ENCODE data around the gene GRK5.

Gene GRK5

DNA sequence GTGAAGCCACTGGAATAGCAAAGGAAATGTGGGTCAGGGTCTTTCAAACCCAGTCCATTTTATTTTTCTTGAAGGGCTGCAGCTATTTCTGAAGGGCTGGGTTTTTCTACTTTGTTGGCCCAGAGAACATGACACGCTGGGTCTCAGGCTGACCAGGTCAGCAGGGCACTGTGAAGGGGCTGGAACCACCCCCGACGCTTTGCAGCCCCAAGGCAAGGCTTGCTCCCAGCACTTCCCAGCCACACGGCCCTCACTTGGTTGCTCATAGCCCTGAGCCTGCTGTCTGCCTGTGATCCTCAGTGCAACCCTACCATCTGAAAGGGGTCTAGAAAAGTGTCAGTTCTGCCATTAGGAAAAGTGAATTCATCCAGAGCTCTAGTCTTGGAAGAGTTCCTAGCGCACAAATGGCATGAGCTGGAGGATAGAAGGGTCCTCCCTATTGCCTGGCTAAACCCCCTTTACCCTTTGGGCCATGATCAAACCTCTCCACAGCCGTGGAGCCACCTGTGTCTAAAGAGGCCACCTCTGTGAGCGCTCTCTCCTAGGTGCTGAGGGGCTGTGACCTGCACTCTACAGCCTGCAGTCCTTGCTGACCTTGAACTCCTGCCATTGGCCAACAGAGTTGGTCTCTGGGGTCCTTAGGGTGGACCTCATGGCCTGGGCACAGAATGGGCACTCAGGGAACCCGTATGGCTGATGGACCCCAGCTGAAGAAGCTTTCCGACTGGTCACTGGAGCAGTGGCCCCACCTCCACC is 203.2 kb downstream of the GRK5 start:
- Histone ChIP-seq H3K9ac (no peak overlapping the region), H3K36me3 (ENCODE audit: control insufficient read depth, insufficient read depth, low read length) (no peaks in the 10 kb centered on the region), H2AFZ (no peak overlapping the region), H3K4me3 (ENCODE audit: low read depth, low read length) (no peak overlapping the region), H3K27ac (peak overlapping the region; percentile 35), H3K4me2 (ENCODE audit: low read length) (no peak overlapping the region), H3K9me3 (ENCODE audit: control insufficient read depth, low read length) (no peaks in the 10 kb centered on the region), H3K27me3 (ENCODE audit: control insufficient read depth, insufficient read depth, low read length) (no peaks in the 10 kb centered on the region), H3K79me2 (peaks cover 32% of the 10 kb centered on the region), H3K4me1 (peaks cover 10% of the 10 kb centered on the region)
- no peak for TF ChIP-seq CTCF (IDR thresholded peaks at IDR 0.05)

DNA sequence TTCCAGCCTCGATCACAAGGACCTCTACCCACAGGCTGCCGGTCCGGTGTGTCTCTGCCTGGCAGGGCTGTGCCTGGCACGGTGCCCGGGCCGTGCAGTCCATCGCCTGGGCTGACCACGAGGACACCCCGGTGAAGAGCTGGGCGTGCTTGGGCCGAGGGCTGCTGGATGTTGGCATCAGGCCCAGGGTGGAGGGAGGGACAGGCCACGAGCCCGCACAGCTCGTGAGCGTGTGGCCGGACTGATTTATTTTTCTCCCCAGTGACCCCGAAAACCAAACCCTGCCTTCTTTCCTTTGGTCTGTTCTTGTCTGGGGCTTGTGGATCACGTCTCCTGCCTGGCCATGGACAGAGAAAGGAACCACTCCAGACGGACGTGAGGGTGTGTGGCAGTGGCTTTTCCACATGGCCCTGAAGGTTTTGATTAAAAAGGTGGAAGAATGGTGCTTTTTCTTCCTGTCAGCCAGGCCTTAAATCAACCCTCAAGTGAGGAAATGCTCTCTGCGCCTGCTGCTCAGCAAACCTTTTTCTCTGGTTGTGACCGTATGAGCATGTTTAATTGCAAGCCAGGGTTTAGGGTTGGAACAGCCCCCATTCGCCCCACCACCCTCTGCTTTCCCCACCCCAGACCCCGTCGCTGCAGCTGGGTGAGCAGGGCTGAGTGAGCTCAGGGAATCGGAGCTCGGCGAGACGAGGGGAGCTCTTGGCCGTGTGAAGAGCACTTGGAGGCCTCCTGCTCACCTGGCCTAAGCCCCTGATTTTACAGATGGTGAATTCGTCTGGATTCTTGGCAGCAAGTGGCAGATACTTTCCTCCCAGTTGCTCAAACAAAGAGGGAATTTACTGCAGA is 205.1 kb downstream of the GRK5 start:
- Histone ChIP-seq H3K79me2 (peaks cover 43% of the 10 kb centered on the region), H3K4me1 (peaks cover 10% of the 10 kb centered on the region), H3K4me2 (ENCODE audit: low read length) (peak overlapping the region; percentile 46), H3K27ac (peak overlapping the region; percentile 49), H3K9ac (no peak overlapping the region), H3K9me3 (ENCODE audit: control insufficient read depth, low read length) (no peaks in the 10 kb centered on the region), H3K36me3 (ENCODE audit: control insufficient read depth, insufficient read depth, low read length) (no peaks in the 10 kb centered on the region), H3K27me3 (ENCODE audit: control insufficient read depth, insufficient read depth, low read length) (no peaks in the 10 kb centered on the region), H2AFZ (no peak overlapping the region), H3K4me3 (ENCODE audit: low read depth, low read length) (no peak overlapping the region)
- TF ChIP-seq CTCF (IDR thresholded peaks at IDR 0.05), result no peak

- Histone ChIP-seq H3K4me1 (peaks cover 10% of the 10 kb centered on the region), H3K9me3 (ENCODE audit: control insufficient read depth, low read length) (no peaks in the 10 kb centered on the region)
Measured at GRCh38 chr10:119413093-119413453, 205.7 kb downstream of the GRK5 start.

DNA sequence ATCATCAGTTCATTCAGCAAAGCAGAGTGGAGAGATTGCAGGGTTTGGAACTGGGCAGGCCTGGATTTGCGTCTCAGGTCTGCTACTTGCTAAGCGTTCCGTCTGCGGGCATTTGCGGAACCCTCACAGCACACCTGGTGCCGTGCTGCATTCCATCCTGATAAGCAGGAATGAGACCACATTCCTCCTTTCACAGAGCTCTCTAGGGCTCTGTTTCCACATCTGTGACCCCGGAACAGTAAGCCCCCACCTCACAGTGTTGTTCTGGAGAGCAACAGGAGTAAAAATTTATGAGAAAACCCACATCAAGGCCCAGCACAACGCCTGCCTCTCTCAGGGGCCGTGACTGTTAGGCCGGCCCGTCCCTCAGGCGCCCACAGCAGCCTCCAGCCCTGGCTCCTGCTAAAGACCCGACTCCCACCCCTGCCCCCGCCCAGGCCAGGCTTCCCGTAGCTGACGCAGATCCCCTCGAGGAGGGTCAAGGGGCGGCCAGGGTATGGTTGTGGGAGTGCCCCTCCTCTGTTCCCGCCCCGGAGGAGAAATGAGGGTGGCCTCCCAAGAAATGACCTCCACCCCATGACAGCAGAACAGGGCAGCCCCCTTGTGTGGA is 206.2 kb downstream of the GRK5 start:
- no peak overlapping the region for H3K9ac ChIP-seq
- H3K4me1 ChIP-seq, result peaks cover 10% of the 10 kb centered on the region
- no peaks in the 10 kb centered on the region for H3K9me3 ChIP-seq (ENCODE audit: control insufficient read depth, low read length)
- no peak overlapping the region for H2AFZ ChIP-seq
- H3K4me2 ChIP-seq (ENCODE audit: low read length), result no peak overlapping the region
- no peak for TF ChIP-seq CTCF (IDR thresholded peaks at IDR 0.05)
- H3K79me2 ChIP-seq, result peaks cover 48% of the 10 kb centered on the region
- no peaks in the 10 kb centered on the region for H3K36me3 ChIP-seq (ENCODE audit: control insufficient read depth, insufficient read depth, low read length)
- H3K27me3 ChIP-seq (ENCODE audit: control insufficient read depth, insufficient read depth, low read length), result no peaks in the 10 kb centered on the region
- peak overlapping the region; percentile 27 for H3K27ac ChIP-seq
- no peak overlapping the region for H3K4me3 ChIP-seq (ENCODE audit: low read depth, low read length)

More at GRCh38 chr10:119413093-119413453, 205.7 kb downstream of the GRK5 start:
- Histone ChIP-seq H3K9ac (no peak overlapping the region), H3K4me3 (ENCODE audit: low read depth, low read length) (no peak overlapping the region), H3K4me2 (ENCODE audit: low read length) (no peak overlapping the region), H3K27ac (peak overlapping the region; percentile 27), H2AFZ (no peak overlapping the region), H3K36me3 (ENCODE audit: control insufficient read depth, insufficient read depth, low read length) (no peaks in the 10 kb centered on the region), H3K27me3 (ENCODE audit: control insufficient read depth, insufficient read depth, low read length) (no peaks in the 10 kb centered on the region), H3K79me2 (peaks cover 47% of the 10 kb centered on the region)
- no peak for TF ChIP-seq CTCF (IDR thresholded peaks at IDR 0.05)
